Measurements from ENCODE around the gene STAP1. TPM values are rescaled to one million over a fixed set of nuclear protein-coding genes. Genes with fewer than 3 reads are reported as not detected.

STAP1 gene
- total and polyA plus RNA-seq, 2 of the 8 experiments (the other 6 are each of a cell fraction or from before 2014, with no cell fraction given): not detected

GRCh38 chr4:67555447-67555846, 3.1 kb upstream of the STAP1 start:
- Histone ChIP-seq H3K79me1 (ENCODE audit: low read depth, low read length) (no peaks in the 10 kb centered on the region), H3K36me3 (ENCODE audit: control insufficient read depth in 2 of 4, insufficient read depth in 4 of 4, low read length in 3 of 4) (no peaks in the 10 kb centered on the region), H3K56ac (replicated peaks; ENCODE audit: insufficient read length, low read depth, low read length) (no peak overlapping the region), H3K27me3 (replicated peaks in 1 of 4; ENCODE audit: control insufficient read depth in 3 of 4, extremely low read depth in 1 of 4, insufficient read depth in 3 of 4, low read length in 3 of 4) (no peaks in the 10 kb centered on the region), H3K4me1 (replicated peaks in 1 of 4; ENCODE audit: control insufficient read depth in 3 of 4, insufficient read depth in 4 of 4, low read length in 3 of 4) (no peaks in the 10 kb centered on the region), H3K4ac (replicated peaks; ENCODE audit: insufficient read length, low read depth, low read length) (no peak overlapping the region), H2AK5ac (ENCODE audit: low read depth, low read length) (no peak overlapping the region), H4K8ac (ENCODE audit: extremely low read depth, insufficient read depth, low read length) (no peak overlapping the region), H3K18ac (ENCODE audit: extremely low read depth, low read length) (no peak overlapping the region), H4K20me1 (replicated peaks in 1 of 2; ENCODE audit: control insufficient read depth in 1 of 2, insufficient read depth in 2 of 2, low read length in 2 of 2) (no peaks in the 10 kb centered on the region), H3K23ac (ENCODE audit: insufficient read length) (no peak overlapping the region), H2BK5ac (ENCODE audit: low read depth, low read length) (no peak overlapping the region), H2BK20ac (ENCODE audit: low read length) (no peak overlapping the region), H3K14ac (ENCODE audit: insufficient read length) (no peak overlapping the region), H3K23me2 (ENCODE audit: low read depth, low read length) (no peaks in the 10 kb centered on the region), H4K91ac (replicated peaks; ENCODE audit: insufficient read length, low read length) (no peak overlapping the region), H3K9ac (replicated peaks in 1 of 4; ENCODE audit: extremely low read depth in 1 of 4, low read depth in 3 of 4, low read length in 3 of 4) (no peak overlapping the region), H3K27ac (ENCODE audit: low read depth, low read length) (no peak overlapping the region), H3K4me3 (ENCODE audit: extremely low read depth in 1 of 4, insufficient read depth in 2 of 4, low read depth in 3 of 4, low read length in 4 of 4) (no peak overlapping the region), H3K9me3 (ENCODE audit: insufficient read depth in 2 of 2, low read depth in 1 of 2, low read length in 1 of 2) (no peaks in the 10 kb centered on the region), H4K5ac (ENCODE audit: insufficient read length, low read depth, low read length) (no peak overlapping the region), H2BK12ac (ENCODE audit: low read depth, low read length) (no peak overlapping the region), H2AFZ (ENCODE audit: low read length) (no peak overlapping the region), H3K4me2 (ENCODE audit: insufficient read depth in 1 of 2, low read depth in 2 of 2, low read length in 2 of 2) (no peak overlapping the region), H2BK15ac (ENCODE audit: low read length) (no peak overlapping the region), H2BK120ac (replicated peaks; ENCODE audit: low read depth, low read length) (no peak overlapping the region), H3K79me2 (ENCODE audit: control insufficient read depth in 1 of 2, insufficient read depth in 2 of 2, low read length in 2 of 2) (no peaks in the 10 kb centered on the region)
- DNase-seq (ENCODE audit: low read depth in 1 of 2, low spot score in 2 of 2): no peak
- CTCF ChIA-PET (ENCODE audit: partially characterized antibody): no interaction called here
- 76% methylated on average over 3 of the region's 3 CpGs; no CpG with 5 or more reads in 1 of the 2 experiments for WGBS, 2 experiments (ENCODE audit: extremely low coverage in 1 of 2, insufficient coverage in 1 of 2, insufficient read length in 1 of 2, insufficient replicate concordance in 2 of 2, low coverage in 1 of 2, low lambda C conversion rate in 2 of 2, missing lambda C conversion rate in 1 of 2)
- TF ChIP-seq CBX8 (IDR thresholded peaks at IDR 0.05; ENCODE audit: borderline replicate concordance, low read depth, low read length) (no peak), RAD21 (IDR thresholded peaks at IDR 0.05 in 1 of 2, conservative IDR thresholded peaks at IDR 0.05 in 1 of 2; ENCODE audit: low read depth in 2 of 2, low read length in 2 of 2) (no peak), EZH2 (IDR thresholded peaks at IDR 0.05; ENCODE audit: low read depth, low read length, severe bottlenecking) (no peak), SP4 (IDR thresholded peaks at IDR 0.05; ENCODE audit: low read length) (no peak), SIX5 (IDR thresholded peaks at IDR 0.05; ENCODE audit: low read depth, low read length) (no peak), RBBP5 (IDR thresholded peaks at IDR 0.05; ENCODE audit: borderline replicate concordance, low read depth, low read length) (no peak), POLR2AphosphoS5 (IDR thresholded peaks at IDR 0.05; ENCODE audit: low read depth, low read length) (no peak), KDM4A (IDR thresholded peaks at IDR 0.05; ENCODE audit: low read depth, low read length, severe bottlenecking) (no peak), SRF (IDR thresholded peaks at IDR 0.05; ENCODE audit: low read depth, low read length) (no peak), POU5F1 (IDR thresholded peaks at IDR 0.05; ENCODE audit: low read depth, low read length) (no peak), BCL11A (IDR thresholded peaks at IDR 0.05; ENCODE audit: low read depth in 2 of 2, low read length in 2 of 2) (no peak), HDAC6 (IDR thresholded peaks at IDR 0.05; ENCODE audit: low read depth, low read length) (no peak), YY1 (IDR thresholded peaks at IDR 0.05; ENCODE audit: low read depth, low read length) (no peak), USF2 (IDR thresholded peaks at IDR 0.05; ENCODE audit: low read length) (no peak)
- FAIRE-seq: no peak
- POLR2A ChIA-PET (ENCODE audit: partially characterized antibody): no interaction called here

Measured in H1 (cell line).